ENCODE measurements around the gene HMX2. TPM values are rescaled to one million over a fixed set of nuclear protein-coding genes. Genes with fewer than 3 reads are reported as not detected.

Gene HMX2
- total RNA-seq, 1 donor from 2014 or later: not detected

GRCh38 chr10:123132576-123133477 is 15.1 kb upstream of the HMX2 start:
- H3K4me3 ChIP-seq (ENCODE audit: low read depth, low read length): peak overlapping the region; percentile 13
- peaks cover 54% of the 10 kb centered on the region for H3K27me3 ChIP-seq (ENCODE audit: control insufficient read depth, insufficient read depth, low read length)
- TF ChIP-seq CTCF (IDR thresholded peaks at IDR 0.05; ENCODE audit: insufficient read depth, low read length, severe bottlenecking): peak; percentile 94
- H3K36me3 ChIP-seq (ENCODE audit: control insufficient read depth, insufficient read depth, low read length): no peaks in the 10 kb centered on the region
- DNase-seq (ENCODE audit: low read depth): peak; percentile 71
- no peak for FAIRE-seq

GRCh38 chr10:123133541-123134342 is 14.2 kb upstream of the HMX2 start:
- H3K27me3 ChIP-seq (ENCODE audit: control insufficient read depth, insufficient read depth, low read length): peaks cover 60% of the 10 kb centered on the region
- FAIRE-seq (no peak), DNase-seq (ENCODE audit: low read depth) (no peak)
- TF ChIP-seq CTCF (IDR thresholded peaks at IDR 0.05; ENCODE audit: insufficient read depth, low read length, severe bottlenecking): no peak
- H3K36me3 ChIP-seq (ENCODE audit: control insufficient read depth, insufficient read depth, low read length): no peaks in the 10 kb centered on the region
- H3K4me3 ChIP-seq (ENCODE audit: low read depth, low read length): no peak overlapping the region

- H3K27me3 ChIP-seq (ENCODE audit: control insufficient read depth, insufficient read depth, low read length): peaks cover 67% of the 10 kb centered on the region
- FAIRE-seq: no peak
- no peaks in the 10 kb centered on the region for H3K36me3 ChIP-seq (ENCODE audit: control insufficient read depth, insufficient read depth, low read length)
- H3K4me3 ChIP-seq (ENCODE audit: low read depth, low read length): no peak overlapping the region
- no peak for TF ChIP-seq CTCF (IDR thresholded peaks at IDR 0.05; ENCODE audit: insufficient read depth, low read length, severe bottlenecking)
- DNase-seq (ENCODE audit: low read depth): no peak
Measured at GRCh38 chr10:123134343-123134914, 13.5 kb upstream of the HMX2 start.

GRCh38 chr10:123134915-123135414 is 13.0 kb upstream of the HMX2 start:
- no peak for DNase-seq (ENCODE audit: low read depth)
- no peak for TF ChIP-seq CTCF (IDR thresholded peaks at IDR 0.05; ENCODE audit: insufficient read depth, low read length, severe bottlenecking)
- Histone ChIP-seq H3K36me3 (ENCODE audit: control insufficient read depth, insufficient read depth, low read length) (no peaks in the 10 kb centered on the region), H3K4me3 (ENCODE audit: low read depth, low read length) (no peak overlapping the region), H3K27me3 (ENCODE audit: control insufficient read depth, insufficient read depth, low read length) (peaks cover 72% of the 10 kb centered on the region)
- no peak for FAIRE-seq

- H3K36me3 ChIP-seq (ENCODE audit: control insufficient read depth, insufficient read depth, low read length): no peaks in the 10 kb centered on the region
- DNase-seq (ENCODE audit: low read depth): no peak
- no peak for TF ChIP-seq CTCF (IDR thresholded peaks at IDR 0.05; ENCODE audit: insufficient read depth, low read length, severe bottlenecking)
- H3K4me3 ChIP-seq (ENCODE audit: low read depth, low read length): peak within 1 kb of the TSS; percentile 31
- FAIRE-seq: no peak
- H3K27me3 ChIP-seq (ENCODE audit: control insufficient read depth, insufficient read depth, low read length): peaks cover 77% of the 10 kb centered on the region
Measured at GRCh38 chr10:123135415-123136141, 12.4 kb upstream of the HMX2 start, which contains the start of gene HMX3. Gene HMX3, plus strand, starts transcription at chr10:123135970. Its CDS starts 81 bp downstream, at chr10:123136051.

All from bronchial epithelial cell (primary cell).